H1 (cell line): ENCODE results near the gene SLC26A11. TPM values are rescaled to one million over a fixed set of nuclear protein-coding genes. Genes with fewer than 3 reads are reported as not detected.

Source experiments
- CTCF ChIA-PET: fragments of 300-600 bp; sonication (Branson Sonifier 250); formaldehyde crosslinking; loops from one replicate; lab custom pipeline; 2021; ENCODE audit not compliant: partially characterized antibody; lab: Charles Lee
- POLR2A ChIA-PET: fragments of 300-600 bp; sonication (Branson Sonifier 250); formaldehyde crosslinking; loops from one replicate; lab custom pipeline; 2021; ENCODE audit warnings: inconsistent platforms; ENCODE audit not compliant: partially characterized antibody; lab: Charles Lee
- DNase-seq, 2 experiments: peaks; one replicate each; pipeline versions ENCODE4 v3.0.0 to v3.0.0-alpha.2; 2010 to 2022; ENCODE audit warnings: low spot score in 2 of 2, low read depth in 1 of 2, mixed read lengths in 1 of 2
- FAIRE-seq: peaks from 2 replicates; lab custom pipeline; 2011; peaks lifted over from hg19 to GRCh38; lab: Jason Lieb, UNC
- H2AFZ ChIP-seq: 2 replicates; pipeline ENCODE4 v1.8.1; 2012; ENCODE audit warnings: low read length, inconsistent platforms
- H2AK5ac ChIP-seq: 2 replicates; pipeline ENCODE4 v1.6.1; 2013; ENCODE audit warnings: low read depth, low read length
- H2BK120ac ChIP-seq: replicated peaks from 2 replicates; pipeline ENCODE3; 2013; ENCODE audit warnings: low read depth, low read length, inconsistent platforms
- H2BK12ac ChIP-seq: 2 replicates; pipeline ENCODE4 v1.6.1; 2013; ENCODE audit warnings: low read depth, low read length
- H2BK15ac ChIP-seq: 2 replicates; pipeline ENCODE4 v1.6.1; 2013; ENCODE audit warnings: low read length
- H2BK20ac ChIP-seq: 2 replicates; pipeline ENCODE4 v1.6.1; 2013; ENCODE audit warnings: low read length
- H2BK5ac ChIP-seq: 2 replicates; pipeline ENCODE4 v1.6.1; 2013; ENCODE audit warnings: low read depth, low read length
- H3K14ac ChIP-seq: 2 replicates; pipeline ENCODE4 v1.6.1; 2013; ENCODE audit warnings: inconsistent platforms; ENCODE audit not compliant: insufficient read length
- H3K18ac ChIP-seq: 2 replicates; pipeline ENCODE4 v1.6.1; 2013; ENCODE audit warnings: low read length; ENCODE audit errors: extremely low read depth
- H3K23ac ChIP-seq: 2 replicates; pipeline ENCODE4 v1.6.1; 2013; ENCODE audit warnings: inconsistent platforms; ENCODE audit not compliant: insufficient read length
- H3K23me2 ChIP-seq: 2 replicates; pipeline ENCODE4 v1.6.1; 2013; ENCODE audit warnings: low read depth, low read length
- H3K27ac ChIP-seq: 2 replicates; pipeline ENCODE4 v1.6.1; 2011; ENCODE audit warnings: low read depth, low read length, inconsistent platforms
- H3K27me3 ChIP-seq, 4 experiments: replicated peaks in 1 of 4; 1 replicate in 1 of 4; 2 replicates in 3 of 4; pipeline versions ENCODE4 v1.6.1 to v1.8.1; 2011 to 2013; ENCODE audit warnings: low read length in 3 of 4, mild to moderate bottlenecking in 3 of 4, inconsistent platforms in 2 of 4, mixed read lengths in 2 of 4, moderate library complexity in 1 of 4; ENCODE audit not compliant: control insufficient read depth in 3 of 4, insufficient read depth in 3 of 4; ENCODE audit errors: extremely low read depth in 1 of 4
- H3K36me3 ChIP-seq, 4 experiments: 2 replicates each; pipeline versions ENCODE4 v1.6.1 to v1.8.1; 2011 to 2013; ENCODE audit warnings: mild to moderate bottlenecking in 4 of 4, low read length in 3 of 4, moderate library complexity in 2 of 4, control low read depth in 1 of 4, inconsistent platforms in 1 of 4; ENCODE audit not compliant: insufficient read depth in 4 of 4, control insufficient read depth in 2 of 4
- H3K4ac ChIP-seq: replicated peaks from 2 replicates; pipeline ENCODE3; 2013; ENCODE audit warnings: low read length, low read depth, mixed read lengths, inconsistent platforms; ENCODE audit not compliant: insufficient read length
- H3K4me1 ChIP-seq, 4 experiments: replicated peaks in 1 of 4; 1 replicate in 1 of 4; 2 replicates in 3 of 4; pipeline versions ENCODE4 v1.6.1 to v1.8.1; 2011 to 2013; ENCODE audit warnings: low read length in 3 of 4, inconsistent platforms in 2 of 4, mixed read lengths in 1 of 4; ENCODE audit not compliant: insufficient read depth in 4 of 4, control insufficient read depth in 3 of 4
- H3K4me2 ChIP-seq, 2 experiments: 2 replicates each; pipeline versions ENCODE4 v1.6.1 to v1.8.1; 2011 to 2013; ENCODE audit warnings: low read depth in 2 of 2, low read length in 2 of 2, control low read depth in 1 of 2, inconsistent platforms in 1 of 2, mild to moderate bottlenecking in 1 of 2; ENCODE audit not compliant: insufficient read depth in 1 of 2
- H3K4me3 ChIP-seq, 4 experiments: fragments of 200-600, 300-600 bp in 1 of 4; sonication (generic), shearing (Covaris generic), sonication (Bioruptor Twin) in 1 of 4; 2 replicates each; pipeline versions ENCODE4 v1.5.1 to v1.8.1; 2011 to 2016; ENCODE audit warnings: low read length in 4 of 4, low read depth in 3 of 4, control low read depth in 2 of 4, inconsistent platforms in 2 of 4, mild to moderate bottlenecking in 2 of 4, mixed read lengths in 1 of 4, moderate library complexity in 1 of 4; ENCODE audit not compliant: insufficient read depth in 2 of 4; ENCODE audit errors: extremely low read depth in 1 of 4
- H3K56ac ChIP-seq: replicated peaks from 2 replicates; pipeline ENCODE3; 2013; ENCODE audit warnings: low read depth, mild to moderate bottlenecking, mixed read lengths, low read length, inconsistent platforms; ENCODE audit not compliant: insufficient read length
- H3K79me1 ChIP-seq: 2 replicates; pipeline ENCODE4 v1.6.1; 2013; ENCODE audit warnings: low read depth, low read length, control low read depth
- H3K79me2 ChIP-seq, 2 experiments: 2 replicates each; pipeline versions ENCODE4 v1.6.1 to v1.8.1; 2012 to 2013; ENCODE audit warnings: low read length in 2 of 2, mild to moderate bottlenecking in 2 of 2, inconsistent platforms in 1 of 2; ENCODE audit not compliant: insufficient read depth in 2 of 2, control insufficient read depth in 1 of 2
- H3K9ac ChIP-seq, 4 experiments: replicated peaks in 1 of 4; 1 replicate in 1 of 4; 2 replicates in 3 of 4; pipeline versions ENCODE4 v1.6.1 to v1.8.1; 2011 to 2013; ENCODE audit warnings: low read depth in 3 of 4, low read length in 3 of 4, control low read depth in 2 of 4, mild to moderate bottlenecking in 2 of 4, moderate library complexity in 2 of 4, inconsistent platforms in 1 of 4; ENCODE audit errors: extremely low read depth in 1 of 4
- H3K9me3 ChIP-seq, 2 experiments: 2 replicates each; pipeline versions ENCODE4 v1.6.1 to v1.8.1; 2012 to 2013; ENCODE audit warnings: mild to moderate bottlenecking in 2 of 2, moderate library complexity in 2 of 2, control low read depth in 1 of 2, inconsistent platforms in 1 of 2, low read depth in 1 of 2, low read length in 1 of 2, mixed read lengths in 1 of 2; ENCODE audit not compliant: insufficient read depth in 2 of 2
- H4K20me1 ChIP-seq, 2 experiments: replicated peaks in 1 of 2; 2 replicates each; pipeline versions ENCODE3 to v1.8.1; 2011 to 2013; ENCODE audit warnings: inconsistent platforms in 2 of 2, low read length in 2 of 2, mild to moderate bottlenecking in 1 of 2; ENCODE audit not compliant: insufficient read depth in 2 of 2, control insufficient read depth in 1 of 2
- H4K5ac ChIP-seq: 2 replicates; pipeline ENCODE4 v1.6.1; 2013; ENCODE audit warnings: low read length, low read depth, mixed read lengths, inconsistent platforms; ENCODE audit not compliant: insufficient read length
- H4K8ac ChIP-seq: 2 replicates; pipeline ENCODE4 v1.8.0; 2013; ENCODE audit warnings: mild to moderate bottlenecking, moderate library complexity, low read length, inconsistent platforms; ENCODE audit not compliant: insufficient read depth; ENCODE audit errors: extremely low read depth
- H4K91ac ChIP-seq: replicated peaks from 2 replicates; pipeline ENCODE3; 2013; ENCODE audit warnings: low read length, mixed read lengths, inconsistent platforms; ENCODE audit not compliant: insufficient read length
- CBX5 ChIP-seq: fragments of 300-800, 300-1000 bp; sonication (generic); IDR thresholded peaks from 2 replicates; pipeline ENCODE4 v1.7.1; 2016; ENCODE audit warnings: antibody characterized with exemption, low read length, low read depth
- CBX8 ChIP-seq: fragments of 300-800, 300-1000 bp; sonication (generic); IDR thresholded peaks from 2 replicates; pipeline ENCODE4 v1.7.1; 2016; ENCODE audit warnings: low read depth, low read length, borderline replicate concordance
- CREB1 ChIP-seq: IDR thresholded peaks from 2 replicates; pipeline ENCODE4 v1.6.1; 2012; ENCODE audit warnings: inconsistent platforms
- EGR1 ChIP-seq: IDR thresholded peaks from 2 replicates; pipeline ENCODE4 v1.6.1; 2011; ENCODE audit warnings: low read depth, low read length, borderline replicate concordance
- EP300 ChIP-seq, 2 experiments: IDR thresholded peaks; 1 replicate in 1 of 2; 2 replicates in 1 of 2; pipeline ENCODE4 v1.6.1; 2011 to 2012; ENCODE audit warnings: low read depth in 2 of 2, low read length in 2 of 2, mild to moderate bottlenecking in 2 of 2, borderline replicate concordance in 1 of 2, inconsistent platforms in 1 of 2, moderate library complexity in 1 of 2
- EZH2 ChIP-seq: fragments of 200-600 bp; sonication (generic); IDR thresholded peaks from 2 replicates; pipeline ENCODE4 v1.7.1; 2012; ENCODE audit warnings: low read depth, mild to moderate bottlenecking, moderate library complexity, low read length, inconsistent platforms; ENCODE audit not compliant: severe bottlenecking
- HDAC6 ChIP-seq: IDR thresholded peaks from one replicate; pipeline ENCODE4 v1.7.1; 2012; ENCODE audit warnings: low read depth, mild to moderate bottlenecking, inconsistent platforms, low read length, moderate library complexity
- JUN ChIP-seq: IDR thresholded peaks from 2 replicates; pipeline ENCODE4 v1.6.1; 2011; ENCODE audit warnings: low read depth, mild to moderate bottlenecking, improper control_type of control experiment, low read length
- KDM1A ChIP-seq: fragments of 200-600, 300-600 bp; sonication (generic); IDR thresholded peaks from 2 replicates; pipeline ENCODE4 v1.7.1; 2016; ENCODE audit warnings: mild to moderate bottlenecking, low read length, borderline replicate concordance
- KDM5A ChIP-seq: fragments of 200-600 bp; IDR thresholded peaks from 2 replicates; pipeline ENCODE4 v1.7.1; 2012; ENCODE audit warnings: mild to moderate bottlenecking, low read length, inconsistent platforms, mixed read lengths
- POLR2A ChIP-seq, 2 experiments: IDR thresholded peaks; 1 replicate in 1 of 2; 2 replicates in 1 of 2; pipeline ENCODE4 v1.6.1; 2011; ENCODE audit warnings: low read depth in 2 of 2, low read length in 2 of 2, mild to moderate bottlenecking in 2 of 2; ENCODE audit errors: control extremely low read depth in 1 of 2
- SIX5 ChIP-seq: IDR thresholded peaks from 2 replicates; pipeline ENCODE4 v1.6.1; 2011; ENCODE audit warnings: mild to moderate bottlenecking, low read depth, low read length
- TBP ChIP-seq: IDR thresholded peaks from 2 replicates; pipeline ENCODE4 v1.6.1; 2011; ENCODE audit warnings: low read depth, low read length, improper control_type of control experiment
- WGBS, 2 experiments: shearing (Covaris generic) in 1 of 2; methylation state at CpG; one replicate each; pipeline versions ENCODE4 v1.1.6 to v1.1.7; 2013 to 2015; ENCODE audit warnings: low lambda C conversion rate in 2 of 2, mixed read lengths in 2 of 2, inconsistent platforms in 1 of 2, low coverage in 1 of 2, missing lambda C conversion rate in 1 of 2; ENCODE audit not compliant: insufficient replicate concordance in 2 of 2, insufficient coverage in 1 of 2, insufficient read length in 1 of 2; ENCODE audit errors: extremely low coverage in 1 of 2, missing lambda C conversion rate in 1 of 2; 5-methylcytosine and 5-hydroxymethylcytosine counted together
- polyA plus RNA-seq, 7 experiments: library from polyadenylated mRNA; depleted of rRNA in 3 of 7; stranded (reverse) in 5 of 7; unstranded in 2 of 7; fragments of >200 nt in 5 of 7; fragments of 200-250 nt in 2 of 7; gene quantifications; 1 replicate in 5 of 7; 2 replicates in 1 of 7; 4 replicates in 1 of 7; pipeline versions ENCODE4 v1.2.1 to v1.2.3, GENCODE V29; 2011 to 2013; ENCODE audit warnings: missing spikeins in 2 of 7, mixed read lengths in 2 of 7
- total RNA-seq: library from RNA; stranded (reverse); fragmentation: NEBNext Ultra II Directional; extraction: Animal tissue kit (Norgen Biotek cat#: 25700); gene quantifications from 2 replicates; pipeline ENCODE4 v1.2.1, GENCODE V29; 2021

The SLC26A11 gene
- total and polyA plus RNA-seq, 2 of the 8 experiments (the other 6 are each of a cell fraction or from before 2014, with no cell fraction given), result 15.5 to 25.9 TPM

DNA sequence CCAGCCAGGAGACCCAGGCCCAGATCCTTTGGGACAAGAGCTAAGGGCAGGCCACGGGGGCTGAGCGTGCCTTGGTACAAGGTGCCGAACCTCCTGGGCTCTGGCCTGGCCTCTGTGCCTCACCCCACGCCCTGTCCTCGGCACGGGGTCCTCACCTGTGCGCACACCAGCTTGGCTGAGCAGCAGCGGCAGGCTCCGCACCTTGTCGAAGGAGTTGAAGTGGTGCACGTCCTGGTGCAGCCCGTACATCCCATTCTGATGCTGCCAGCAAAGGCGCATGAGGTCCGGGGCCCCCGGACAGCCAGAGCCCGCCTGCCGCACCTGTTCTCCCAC lies 5.4 kb upstream of the SLC26A11 start:
- Histone ChIP-seq H3K9ac (no peak overlapping the region), H3K27me3 (no peaks in the 10 kb centered on the region), H3K36me3 (peaks cover 4 to 18% (median 12%) of the 10 kb centered on the region in 4 experiments; a peak in 5 of 8 replicates), H3K79me2 (no peaks in the 10 kb centered on the region), H3K56ac (no peak overlapping the region), H3K27ac (no peak overlapping the region), H3K4me3 (no peak overlapping the region), H4K20me1 (peaks cover 0 to 15% of the 10 kb centered on the region in 2 experiments), H3K14ac (no peak overlapping the region), H2BK12ac (no peak overlapping the region), H2AK5ac (no peak overlapping the region), H3K18ac (no peak overlapping the region), H3K4me2 (no peak overlapping the region), H2BK15ac (no peak overlapping the region), H3K4me1 (peaks cover 0 to 4% (median 3%) of the 10 kb centered on the region in 4 experiments; a peak in 3 of 7 replicates), H2BK120ac (no peak overlapping the region), H2BK5ac (no peak overlapping the region), H3K23me2 (peaks cover 2% of the 10 kb centered on the region; the same call in 1 of the 2 replicates), H4K5ac (no peak overlapping the region), H2BK20ac (no peak overlapping the region), H3K4ac (no peak overlapping the region), H4K91ac (no peak overlapping the region), H2AFZ (no peak overlapping the region), H3K79me1 (peaks cover 6% of the 10 kb centered on the region; the same call in 1 of the 2 replicates), H3K9me3 (no peaks in the 10 kb centered on the region), H4K8ac (no peak overlapping the region), H3K23ac (no peak overlapping the region)
- FAIRE-seq (no peak), DNase-seq (no peak)
- TF ChIP-seq KDM1A, result no peak
- TF ChIP-seq SIX5, result no peak
- TF ChIP-seq CREB1, result no peak
- TF ChIP-seq CBX8, result no peak
- TF ChIP-seq EP300 (IDR thresholded peaks at IDR 0.05; ENCODE audit: borderline replicate concordance in 1 of 2, low read depth in 2 of 2, low read length in 2 of 2), result no peak
- TF ChIP-seq EGR1, result no peak
- TF ChIP-seq CBX5, result no peak
- TF ChIP-seq HDAC6, result no peak
- TF ChIP-seq EZH2, result no peak
- no peak for TF ChIP-seq POLR2A (IDR thresholded peaks at IDR 0.05; ENCODE audit: control extremely low read depth in 1 of 2, low read depth in 2 of 2, low read length in 2 of 2)
- TF ChIP-seq KDM5A, result no peak
- TF ChIP-seq TBP, result no peak
- TF ChIP-seq JUN, result no peak
- ChIA-PET CTCF (interaction anchor here (0.6 to 1.6 kb wide), 3 partner anchors 11 to 158 kb away, joined by 3 to 7 read pairs (median 6); no protein-coding TSS in a partner anchor), POLR2A (no interaction called here)
- 86% methylated on average over 14 of the region's 17 CpGs; no CpG with 5 or more reads in 1 of the 2 experiments for WGBS, 2 experiments
